ENCODE data around the gene CDC42BPB. TPM values are rescaled to one million over a fixed set of nuclear protein-coding genes. Genes with fewer than 3 reads are reported as not detected.

CDC42BPB gene
- total RNA-seq, 4 donors from 2014 or later, result 80.6 to 157 (median 118) TPM

GRCh38 chr14:102913341-102914211, 143.8 kb downstream of the CDC42BPB start:
- intact Hi-C loops (cut with DNase I; ENCODE audit: low total_unique reads), result no loop called here
- DNase-seq, result no peak

GRCh38 chr14:102911991-102912761, 145.2 kb downstream of the CDC42BPB start:
- Histone ChIP-seq H3K27me3 (no peaks in the 10 kb centered on the region), H3K4me3 (no peak overlapping the region), H3K4me1 (no peaks in the 10 kb centered on the region), H3K27ac (no peak overlapping the region), H3K9me3 (no peaks in the 10 kb centered on the region), H3K36me3 (no peaks in the 10 kb centered on the region)
- no peak for DNase-seq
- TF ChIP-seq POLR2A (IDR thresholded peaks at IDR 0.05) (no peak), CTCF (IDR thresholded peaks at IDR 0.05) (no peak)
- intact Hi-C loops (cut with DNase I; ENCODE audit: low total_unique reads), result no loop called here

More at GRCh38 chr14:102913341-102914211, 143.8 kb downstream of the CDC42BPB start:
- Histone ChIP-seq H3K27ac (no peak overlapping the region), H3K4me3 (no peak overlapping the region), H3K9me3 (no peaks in the 10 kb centered on the region), H3K4me1 (no peaks in the 10 kb centered on the region), H3K27me3 (no peaks in the 10 kb centered on the region), H3K36me3 (no peaks in the 10 kb centered on the region)
- TF ChIP-seq POLR2A (IDR thresholded peaks at IDR 0.05), result no peak
- no peak for TF ChIP-seq CTCF (IDR thresholded peaks at IDR 0.05)

- no peaks in the 10 kb centered on the region for H3K27me3 ChIP-seq
- intact Hi-C loops (cut with DNase I; ENCODE audit: low total_unique reads), result no loop called here
- H3K9me3 ChIP-seq, result no peaks in the 10 kb centered on the region
- DNase-seq, result no peak
- H3K27ac ChIP-seq, result no peak overlapping the region
- TF ChIP-seq POLR2A (IDR thresholded peaks at IDR 0.05), result no peak
- no peaks in the 10 kb centered on the region for H3K4me1 ChIP-seq
- no peak overlapping the region for H3K4me3 ChIP-seq
- no peaks in the 10 kb centered on the region for H3K36me3 ChIP-seq
Measured at GRCh38 chr14:102911541-102911951, 145.8 kb downstream of the CDC42BPB start.

GRCh38 chr14:102910442-102910841, 146.9 kb downstream of the CDC42BPB start:
- Histone ChIP-seq H3K27ac (no peak overlapping the region), H3K36me3 (no peaks in the 10 kb centered on the region)

GRCh38 chr14:102909911-102910310, 147.4 kb downstream of the CDC42BPB start:
- intact Hi-C loops (cut with DNase I; ENCODE audit: low total_unique reads), result no loop called here

More at GRCh38 chr14:102910442-102910841, 146.9 kb downstream of the CDC42BPB start:
- no peak for DNase-seq
- TF ChIP-seq POLR2A (IDR thresholded peaks at IDR 0.05), result no peak
- TF ChIP-seq CTCF (IDR thresholded peaks at IDR 0.05), result no peak
- Histone ChIP-seq H3K4me3 (no peak overlapping the region), H3K4me1 (no peaks in the 10 kb centered on the region), H3K9me3 (no peaks in the 10 kb centered on the region), H3K27me3 (no peaks in the 10 kb centered on the region)
- intact Hi-C loops (cut with DNase I; ENCODE audit: low total_unique reads), result no loop called here

More at GRCh38 chr14:102909911-102910310, 147.4 kb downstream of the CDC42BPB start:
- H3K9me3 ChIP-seq, result no peaks in the 10 kb centered on the region
- no peak for DNase-seq
- no peaks in the 10 kb centered on the region for H3K36me3 ChIP-seq
- TF ChIP-seq POLR2A (IDR thresholded peaks at IDR 0.05) (no peak), CTCF (IDR thresholded peaks at IDR 0.05) (no peak)
- H3K4me3 ChIP-seq, result no peak overlapping the region
- H3K4me1 ChIP-seq, result no peaks in the 10 kb centered on the region
- H3K27ac ChIP-seq, result no peak overlapping the region
- no peaks in the 10 kb centered on the region for H3K27me3 ChIP-seq
